ENCODE measurements around the gene FTH1.

GRCh38 chr11:61976420-61976800 lies 9.0 kb upstream of the FTH1 start:
- TF ChIP-seq, protein P1, sequence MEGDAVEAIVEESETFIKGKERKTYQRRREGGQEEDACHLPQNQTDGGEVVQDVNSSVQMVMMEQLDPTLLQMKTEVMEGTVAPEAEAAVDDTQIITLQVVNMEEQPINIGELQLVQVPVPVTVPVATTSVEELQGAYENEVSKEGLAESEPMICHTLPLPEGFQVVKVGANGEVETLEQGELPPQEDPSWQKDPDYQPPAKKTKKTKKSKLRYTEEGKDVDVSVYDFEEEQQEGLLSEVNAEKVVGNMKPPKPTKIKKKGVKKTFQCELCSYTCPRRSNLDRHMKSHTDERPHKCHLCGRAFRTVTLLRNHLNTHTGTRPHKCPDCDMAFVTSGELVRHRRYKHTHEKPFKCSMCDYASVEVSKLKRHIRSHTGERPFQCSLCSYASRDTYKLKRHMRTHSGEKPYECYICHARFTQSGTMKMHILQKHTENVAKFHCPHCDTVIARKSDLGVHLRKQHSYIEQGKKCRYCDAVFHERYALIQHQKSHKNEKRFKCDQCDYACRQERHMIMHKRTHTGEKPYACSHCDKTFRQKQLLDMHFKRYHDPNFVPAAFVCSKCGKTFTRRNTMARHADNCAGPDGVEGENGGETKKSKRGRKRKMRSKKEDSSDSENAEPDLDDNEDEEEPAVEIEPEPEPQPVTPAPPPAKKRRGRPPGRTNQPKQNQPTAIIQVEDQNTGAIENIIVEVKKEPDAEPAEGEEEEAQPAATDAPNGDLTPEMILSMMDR (IDR thresholded peaks at IDR 0.05): no peak
- TF ChIP-seq POLR2A (IDR thresholded peaks at IDR 0.05): no peak
